GM12878 (cell line): ENCODE results near the gene LMAN2. TPM values are rescaled to one million over a fixed set of nuclear protein-coding genes. Genes with fewer than 3 reads are reported as not detected.

Experiments
- ATAC-seq: fragments of 200-7000 bp; cut with Tn5 transposase; 3 replicates; pipeline ENCODE4 v1.9.1; 2020; ENCODE audit warnings: mild to moderate bottlenecking, moderate library complexity
- BruUV-seq: library from RNA; stranded (reverse); fragments of 400-500 nt; replicated peaks from 2 replicates; lab custom pipeline; 2021; lab: Mats Ljungman, UMichigan
- CTCF ChIA-PET: fragments of 300-600 bp; sonication (Branson Sonifier 250); formaldehyde crosslinking; extraction: SDS; loops from one replicate; lab custom pipeline; 2021; ENCODE audit warnings: inconsistent platforms; lab: Yijun Ruan, JAX
- POLR2A ChIA-PET: fragments of 350-600 bp; formaldehyde crosslinking; extraction: SDS; loops from one replicate; lab custom pipeline; 2021; ENCODE audit warnings: inconsistent platforms; lab: Charles Lee
- RAD21 ChIA-PET: fragments of 300-600 bp; sonication (Branson Sonifier 250); formaldehyde crosslinking; loops from one replicate; lab custom pipeline; 2023; ENCODE audit warnings: antibody characterized with exemption; ENCODE audit not compliant: unreplicated experiment; lab: Charles Lee
- SMC1A ChIA-PET: fragments of 300-600 bp; sonication (Branson Sonifier 250); formaldehyde crosslinking; loops from one replicate; lab custom pipeline; 2023; ENCODE audit not compliant: unreplicated experiment, uncharacterized antibody; lab: Charles Lee
- DNase-seq: peaks from one replicate; pipeline ENCODE4 v3.0.0-alpha.2; 2011; ENCODE audit warnings: low read depth, low spot score
- FAIRE-seq: peaks from 3 replicates; lab custom pipeline; 2011; peaks lifted over from hg19 to GRCh38; lab: Jason Lieb, UNC
- H2AFZ ChIP-seq: 2 replicates; pipeline ENCODE4 v1.6.0; 2011; ENCODE audit warnings: low read depth, low read length, control low read depth; ENCODE audit not compliant: control insufficient read depth
- H3K27ac ChIP-seq: 2 replicates; pipeline ENCODE4 v1.5.1; 2011; ENCODE audit warnings: control low read depth; ENCODE audit not compliant: control insufficient read depth, insufficient read depth
- H3K27me3 ChIP-seq, 2 experiments: replicated peaks in 1 of 2; 2 replicates each; pipeline versions ENCODE4 v1.6.0 to v1.6.1; 2011; ENCODE audit warnings: low read length in 1 of 2; ENCODE audit not compliant: control insufficient read depth in 2 of 2, insufficient read depth in 2 of 2
- H3K36me3 ChIP-seq, 2 experiments: 2 replicates each; pipeline ENCODE4 v1.5.1; 2011; ENCODE audit warnings: low read length in 1 of 2; ENCODE audit not compliant: control insufficient read depth in 2 of 2, insufficient read depth in 2 of 2
- H3K4me1 ChIP-seq: 2 replicates; pipeline ENCODE4 v1.6.1; 2011; ENCODE audit warnings: mild to moderate bottlenecking, low read length, moderate library complexity, mixed read lengths; ENCODE audit not compliant: control insufficient read depth, insufficient read depth
- H3K4me2 ChIP-seq: 2 replicates; pipeline ENCODE4 v1.6.0; 2011; ENCODE audit warnings: control low read depth; ENCODE audit not compliant: control insufficient read depth, insufficient read depth
- H3K4me3 ChIP-seq: fragments of 200-600 bp; sonication (generic); 2 replicates; pipeline ENCODE4 v1.5.1; 2016
- H3K79me2 ChIP-seq: 2 replicates; pipeline ENCODE4 v1.6.0; 2011; ENCODE audit warnings: low read length; ENCODE audit not compliant: control insufficient read depth, insufficient read depth
- H3K9ac ChIP-seq: 2 replicates; pipeline ENCODE4 v1.8.0; 2011; ENCODE audit warnings: low read length, control low read depth, mixed read lengths; ENCODE audit not compliant: control insufficient read depth, insufficient read depth
- H3K9me3 ChIP-seq: replicated peaks from 3 replicates; pipeline ENCODE4 v1.5.1; 2011; ENCODE audit warnings: mild to moderate bottlenecking, low read length; ENCODE audit not compliant: control insufficient read depth, insufficient read depth
- H4K20me1 ChIP-seq: 2 replicates; pipeline ENCODE4 v1.6.0; 2011; ENCODE audit not compliant: control insufficient read depth, insufficient read depth
- BHLHE40 ChIP-seq, 2 experiments: fragments of 450-650 bp in 1 of 2; IDR thresholded peaks; 2 replicates each; pipeline ENCODE4 v1.6.1; 2011 to 2017; ENCODE audit warnings: low read depth in 2 of 2, borderline replicate concordance in 1 of 2, improper control_type of control experiment in 1 of 2, low read length in 1 of 2, mild to moderate bottlenecking in 1 of 2
- IRF5 ChIP-seq: fragments of 450-650 bp; IDR thresholded peaks from 2 replicates; pipeline ENCODE4 v1.6.1; 2017; ENCODE audit warnings: borderline replicate concordance
- MEF2A ChIP-seq: IDR thresholded peaks from 2 replicates; pipeline ENCODE4 v1.6.1; 2011; ENCODE audit warnings: low read depth, mild to moderate bottlenecking, low read length, moderate library complexity; ENCODE audit not compliant: insufficient read depth
- RAD21 ChIP-seq: IDR thresholded peaks from 2 replicates; pipeline ENCODE4 v1.6.1; 2011; ENCODE audit warnings: mild to moderate bottlenecking, low read depth, low read length, moderate library complexity; ENCODE audit not compliant: insufficient read depth
- SRF ChIP-seq, 2 experiments: IDR thresholded peaks; 2 replicates each; pipeline ENCODE4 v1.6.1; 2011; ENCODE audit warnings: low read depth in 2 of 2, low read length in 2 of 2, mild to moderate bottlenecking in 1 of 2, moderate library complexity in 1 of 2
- WGBS: methylation state at CpG from one replicate; pipeline ENCODE4 v1.1.6; 2016; ENCODE audit warnings: low lambda C conversion rate; ENCODE audit not compliant: insufficient replicate concordance, insufficient coverage; ENCODE audit errors: missing lambda C conversion rate; 5-methylcytosine and 5-hydroxymethylcytosine counted together
- in situ Hi-C: fragments of 300-500 bp; cut with MboI; formaldehyde crosslinking; loops from 9 replicates; pipeline ENCODE4 v1.14.3; 2018; ENCODE audit warnings: mixed read lengths
- intact Hi-C: fragments of 100-400 bp; cut with micrococcal nuclease; formaldehyde crosslinking; loops from one replicate; pipeline ENCODE4 v1.14.2; 2022; ENCODE audit not compliant: unreplicated experiment
- polyA plus RNA-seq, 11 experiments: library from polyadenylated mRNA; depleted of rRNA in 4 of 11; unstranded in 6 of 11; stranded (reverse) in 5 of 11; fragments of >200 nt; fragmentation: Nextera tagmentation in 4 of 11; fragmentation: Illumina TruSeq in 1 of 11; extraction: Ambion mirVana in 4 of 11; extraction: Trizol in 1 of 11; gene quantifications; 1 replicate in 1 of 11; 2 replicates in 10 of 11; pipeline versions ENCODE4 v1.2.1 to v1.2.3, GENCODE V29; 2011 to 2016; ENCODE audit warnings: inconsistent platforms in 2 of 11, missing spikeins in 2 of 11, low read depth in 1 of 11
- total RNA-seq, 4 experiments: library from RNA; depleted of rRNA in 3 of 4; stranded (reverse); fragments of >200 nt in 3 of 4; fragmentation: Illumina TruSeq in 1 of 4; extraction: Trizol in 1 of 4; gene quantifications; 2 replicates each; pipeline versions ENCODE4 v1.2.1 to v1.2.3, GENCODE V29; 2013 to 2021

The LMAN2 gene
- total and polyA plus RNA-seq, 10 of the 15 experiments (the other 5 are each of a cell fraction or from before 2014, with no cell fraction given) = 2.4 to 264 (median 147) TPM

GRCh38 chr5:177332031-177332895 is 19.2 kb downstream of the LMAN2 start:
- FAIRE-seq = no peak
- WGBS = 87% methylated on average over 34 of the region's 35 CpGs
- TF ChIP-seq SRF (IDR thresholded peaks at IDR 0.05; ENCODE audit: low read depth in 2 of 2, low read length in 2 of 2) = no peak
- no peak for TF ChIP-seq MEF2A
- no peak for TF ChIP-seq BHLHE40 (IDR thresholded peaks at IDR 0.05; ENCODE audit: borderline replicate concordance in 1 of 2, low read depth in 2 of 2, low read length in 1 of 2)
- TF ChIP-seq RAD21 = no peak
- TF ChIP-seq IRF5 = no peak

More at GRCh38 chr5:177332031-177332895, 19.2 kb downstream of the LMAN2 start:
- no peak for DNase-seq
- no peak overlapping the region for H3K4me3 ChIP-seq
- in situ Hi-C loops = no loop called here
- H4K20me1 ChIP-seq = no peaks in the 10 kb centered on the region; the same call in 1 of the 2 replicates
- ChIA-PET RAD21 (no interaction called here), SMC1A (no interaction called here), CTCF (interaction anchor here (0.5 kb wide), 1 partner anchor 169 kb away, joined by 3 read pairs; no protein-coding TSS in a partner anchor), POLR2A (no interaction called here)
- no TSS peak for BruUV-seq
- intact Hi-C loops = no loop called here
- no peaks in the 10 kb centered on the region for H3K79me2 ChIP-seq
- no peaks in the 10 kb centered on the region for H3K9me3 ChIP-seq
- no peak overlapping the region for H3K4me2 ChIP-seq
- ATAC-seq = no peak
- H3K4me1 ChIP-seq = no peaks in the 10 kb centered on the region
- H3K36me3 ChIP-seq = peaks cover 21 to 58% of the 10 kb centered on the region in 2 experiments
- H3K27me3 ChIP-seq = no peaks in the 10 kb centered on the region
- H3K9ac ChIP-seq = no peak overlapping the region
- no peak overlapping the region for H2AFZ ChIP-seq
- H3K27ac ChIP-seq = no peak overlapping the region
